DOHH2 (cell line): ENCODE measurements around the gene FLAD1.
A peak's percentile ranks its signal among the peaks of the same experiment; 100 is the strongest.

Source experiments
- H3F3A ChIP-seq: fragments of 200-600 bp; sonication (generic), shearing (Covaris generic); 2 replicates; pipeline ENCODE4 v1.6.0; 2016; ENCODE audit warnings: antibody characterized with exemption, mild to moderate bottlenecking; ENCODE audit not compliant: control insufficient read depth, insufficient read depth
- H3K27ac ChIP-seq: fragments of 200-600 bp; sonication (generic); 2 replicates; pipeline ENCODE4 v1.5.1; 2014; ENCODE audit warnings: low read depth, mild to moderate bottlenecking, low read length, moderate library complexity
- H3K27me3 ChIP-seq: fragments of 200-600 bp; sonication (generic); 2 replicates; pipeline ENCODE4 v1.6.1; 2014; ENCODE audit warnings: mild to moderate bottlenecking, low read length, mixed read lengths; ENCODE audit not compliant: control insufficient read depth
- H3K36me3 ChIP-seq: fragments of 200-600 bp; sonication (generic); 2 replicates; pipeline ENCODE4 v1.6.1; 2014; ENCODE audit warnings: mild to moderate bottlenecking, low read length, moderate library complexity, mixed read lengths; ENCODE audit not compliant: control insufficient read depth
- H3K4me1 ChIP-seq: fragments of 200-600 bp; sonication (generic); 2 replicates; pipeline ENCODE4 v1.6.1; 2014; ENCODE audit warnings: mild to moderate bottlenecking, low read length, mixed read lengths; ENCODE audit not compliant: control insufficient read depth
- H3K4me2 ChIP-seq: fragments of 200-600 bp; sonication (generic); 2 replicates; pipeline ENCODE4 v1.6.0; 2014; ENCODE audit warnings: mild to moderate bottlenecking, low read length, moderate library complexity
- H3K4me3 ChIP-seq: fragments of 200-600 bp; sonication (generic); 2 replicates; pipeline ENCODE4 v1.5.1; 2014; ENCODE audit warnings: mild to moderate bottlenecking, low read length, mixed read lengths
- H3K79me2 ChIP-seq: fragments of 200-600 bp; sonication (generic); 2 replicates; pipeline ENCODE4 v1.6.1; 2014; ENCODE audit warnings: mild to moderate bottlenecking, low read length, mixed read lengths; ENCODE audit not compliant: control insufficient read depth
- H3K9me2 ChIP-seq: fragments of 200-600 bp; sonication (generic); replicated peaks from 2 replicates; pipeline ENCODE4 v1.6.1; 2014; ENCODE audit warnings: mild to moderate bottlenecking, low read length, mixed read lengths; ENCODE audit not compliant: control insufficient read depth
- H3K9me3 ChIP-seq: fragments of 200-600 bp; sonication (generic); 2 replicates; pipeline ENCODE4 v1.6.1; 2014; ENCODE audit warnings: antibody characterized with exemption, low read length, mixed read lengths; ENCODE audit not compliant: control insufficient read depth, insufficient read depth
- H4K20me1 ChIP-seq: fragments of 200-600 bp; sonication (generic); 2 replicates; pipeline ENCODE4 v1.6.0; 2014; ENCODE audit warnings: low read depth, mild to moderate bottlenecking, antibody characterized with exemption, low read length, moderate library complexity; ENCODE audit not compliant: control insufficient read depth, insufficient read depth
- EZH2phosphoT487 ChIP-seq: fragments of 200-600 bp; sonication (generic); IDR thresholded peaks from 2 replicates; pipeline ENCODE4 v1.6.1; 2017; ENCODE audit warnings: borderline replicate concordance, mild to moderate bottlenecking, antibody characterized with exemption, low read length, moderate library complexity, mixed read lengths
- TF ChIP-seq, protein P1 (sequence below): fragments of 200-600 bp; sonication (generic); IDR thresholded peaks from one replicate; pipeline ENCODE4 v1.5.1; 2014; ENCODE audit warnings: antibody characterized with exemption, mild to moderate bottlenecking, low read depth, low read length; ENCODE audit not compliant: poor library complexity, severe bottlenecking

FLAD1 gene

DNA sequence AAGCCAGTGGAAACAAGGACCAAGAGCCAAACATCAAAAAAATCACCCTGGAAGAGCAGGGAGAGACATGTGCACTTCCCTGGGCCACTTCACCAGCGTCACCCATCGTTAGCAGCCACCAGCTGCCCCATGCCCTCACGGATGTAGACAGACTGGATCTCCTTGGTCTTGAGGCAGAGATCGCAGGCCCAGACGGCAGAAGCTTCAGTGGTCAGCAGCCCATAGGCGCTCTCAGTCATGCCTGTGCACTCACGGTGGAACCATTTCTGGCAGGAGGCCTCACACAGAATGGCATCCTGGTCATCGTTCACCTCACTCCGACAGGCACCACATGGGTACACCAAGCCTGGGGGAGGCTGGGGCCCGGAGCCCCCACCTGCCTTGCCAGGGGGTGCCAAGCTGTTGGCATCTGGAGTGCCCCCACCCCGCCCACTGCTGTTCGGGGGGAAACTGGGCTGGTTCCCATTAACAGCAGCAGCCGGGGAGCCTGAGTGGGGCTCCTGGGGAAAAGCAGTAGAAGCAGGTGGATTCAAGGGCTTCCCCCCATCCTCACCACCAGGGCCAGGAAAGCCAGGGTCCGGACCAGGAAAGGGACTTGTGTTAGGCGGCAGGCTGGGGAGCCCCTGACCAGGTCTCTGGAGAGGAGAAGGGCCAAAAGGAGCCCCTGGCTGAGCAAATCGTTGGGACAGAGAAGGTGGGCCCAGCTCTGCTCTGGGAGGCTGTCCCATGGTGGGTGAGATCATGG lies 24.3 kb upstream of the FLAD1 start:
- no peak overlapping the region for H3K4me3 ChIP-seq
- H3K27ac ChIP-seq: no peak overlapping the region
- H3K9me2 ChIP-seq: no peaks in the 10 kb centered on the region
- H3K4me1 ChIP-seq: peaks cover 53% of the 10 kb centered on the region
- TF ChIP-seq, protein P1, sequence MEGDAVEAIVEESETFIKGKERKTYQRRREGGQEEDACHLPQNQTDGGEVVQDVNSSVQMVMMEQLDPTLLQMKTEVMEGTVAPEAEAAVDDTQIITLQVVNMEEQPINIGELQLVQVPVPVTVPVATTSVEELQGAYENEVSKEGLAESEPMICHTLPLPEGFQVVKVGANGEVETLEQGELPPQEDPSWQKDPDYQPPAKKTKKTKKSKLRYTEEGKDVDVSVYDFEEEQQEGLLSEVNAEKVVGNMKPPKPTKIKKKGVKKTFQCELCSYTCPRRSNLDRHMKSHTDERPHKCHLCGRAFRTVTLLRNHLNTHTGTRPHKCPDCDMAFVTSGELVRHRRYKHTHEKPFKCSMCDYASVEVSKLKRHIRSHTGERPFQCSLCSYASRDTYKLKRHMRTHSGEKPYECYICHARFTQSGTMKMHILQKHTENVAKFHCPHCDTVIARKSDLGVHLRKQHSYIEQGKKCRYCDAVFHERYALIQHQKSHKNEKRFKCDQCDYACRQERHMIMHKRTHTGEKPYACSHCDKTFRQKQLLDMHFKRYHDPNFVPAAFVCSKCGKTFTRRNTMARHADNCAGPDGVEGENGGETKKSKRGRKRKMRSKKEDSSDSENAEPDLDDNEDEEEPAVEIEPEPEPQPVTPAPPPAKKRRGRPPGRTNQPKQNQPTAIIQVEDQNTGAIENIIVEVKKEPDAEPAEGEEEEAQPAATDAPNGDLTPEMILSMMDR: no peak
- no peak for TF ChIP-seq EZH2phosphoT487
- H3K27me3 ChIP-seq: no peaks in the 10 kb centered on the region
- no peak overlapping the region for H3K4me2 ChIP-seq
- no peaks in the 10 kb centered on the region for H4K20me1 ChIP-seq
- no peaks in the 10 kb centered on the region for H3K9me3 ChIP-seq
- H3F3A ChIP-seq: peaks cover 10% of the 10 kb centered on the region
- peaks cover 47% of the 10 kb centered on the region for H3K36me3 ChIP-seq
- peaks cover 66% of the 10 kb centered on the region for H3K79me2 ChIP-seq

DNA sequence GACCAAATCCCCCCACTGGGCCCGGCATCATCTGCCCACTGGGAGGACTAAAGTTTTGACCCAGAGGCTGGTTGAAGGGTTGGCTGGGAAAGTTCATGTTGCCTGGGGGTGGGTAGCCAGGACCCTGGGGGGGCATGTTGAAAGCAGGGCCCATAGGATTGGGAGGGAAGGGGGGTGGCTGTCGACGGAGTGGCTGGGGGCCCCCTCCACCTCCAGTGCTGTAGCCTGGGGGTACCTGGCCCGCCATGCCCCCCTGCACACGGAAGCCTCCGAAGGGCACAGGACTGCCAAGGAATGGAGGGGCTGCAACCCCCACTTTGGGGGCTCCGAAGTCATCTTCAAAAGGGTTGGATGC lies 23.7 kb upstream of the FLAD1 start:
- no peaks in the 10 kb centered on the region for H3K27me3 ChIP-seq
- no peak overlapping the region for H3K4me3 ChIP-seq
- H3K4me1 ChIP-seq: peaks cover 47% of the 10 kb centered on the region
- no peak overlapping the region for H3K27ac ChIP-seq
- TF ChIP-seq, protein P1: no peak
- no peak for TF ChIP-seq EZH2phosphoT487
- no peak overlapping the region for H3K4me2 ChIP-seq
- H3K9me3 ChIP-seq: no peaks in the 10 kb centered on the region
- H4K20me1 ChIP-seq: no peaks in the 10 kb centered on the region
- no peaks in the 10 kb centered on the region for H3K9me2 ChIP-seq
- peaks cover 10% of the 10 kb centered on the region for H3F3A ChIP-seq
- H3K79me2 ChIP-seq: peaks cover 62% of the 10 kb centered on the region
- H3K36me3 ChIP-seq: peaks cover 50% of the 10 kb centered on the region

DNA sequence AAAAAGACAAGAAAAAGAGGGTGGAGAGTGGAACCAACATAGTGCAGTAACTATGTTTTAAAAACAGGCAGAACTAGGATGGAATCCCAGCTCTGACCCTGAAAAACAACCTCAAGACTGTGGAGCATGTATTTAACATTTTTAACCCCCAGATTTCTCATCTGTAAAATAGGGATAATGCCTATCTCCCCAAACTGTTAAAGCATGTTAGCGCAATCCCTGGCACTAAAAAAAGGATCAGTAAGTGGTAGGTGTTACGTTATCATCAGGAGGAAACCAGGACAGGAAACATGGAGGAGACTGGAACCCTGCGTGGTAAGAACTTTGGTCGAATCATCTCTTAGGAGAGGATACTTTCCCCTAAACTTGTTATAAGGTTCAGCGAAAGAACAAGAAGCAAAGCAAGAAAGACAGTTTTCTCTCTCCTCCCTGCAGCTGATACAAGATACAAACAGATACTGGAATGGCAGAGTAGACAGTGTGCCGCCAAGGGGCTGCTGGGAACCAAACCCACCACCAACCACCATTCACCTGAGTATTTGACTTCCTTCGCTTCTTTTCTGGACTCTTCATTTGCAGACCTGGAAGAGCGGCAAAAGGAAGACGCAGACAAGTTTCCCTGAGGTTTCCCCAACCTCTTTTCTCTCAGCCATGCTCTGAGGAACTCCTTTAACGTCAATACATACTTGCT lies 22.6 kb upstream of the FLAD1 start:
- Histone ChIP-seq H4K20me1 (no peaks in the 10 kb centered on the region), H3K79me2 (peaks cover 55% of the 10 kb centered on the region), H3K36me3 (peaks cover 59% of the 10 kb centered on the region), H3F3A (peaks cover 8% of the 10 kb centered on the region), H3K9me2 (no peaks in the 10 kb centered on the region), H3K9me3 (no peaks in the 10 kb centered on the region), H3K4me2 (peak overlapping the region; percentile 81), H3K27ac (peak overlapping the region; percentile 71), H3K27me3 (no peaks in the 10 kb centered on the region), H3K4me1 (peaks cover 35% of the 10 kb centered on the region), H3K4me3 (peak overlapping the region; percentile 80)
- no peak for TF ChIP-seq EZH2phosphoT487
- TF ChIP-seq, protein P1: no peak
